ENCODE data around the gene STK17A. TPM values are rescaled to one million over a fixed set of nuclear protein-coding genes. Genes with fewer than 3 reads are reported as not detected.
"Not testable (repeated sequence)": the region's sequence is repeated elsewhere in the genome, so short reads cannot be mapped to it uniquely, and the experiment has no call there.

STK17A gene
- total RNA-seq, 1 experiment from 2014 or later = 170 TPM

DNA sequence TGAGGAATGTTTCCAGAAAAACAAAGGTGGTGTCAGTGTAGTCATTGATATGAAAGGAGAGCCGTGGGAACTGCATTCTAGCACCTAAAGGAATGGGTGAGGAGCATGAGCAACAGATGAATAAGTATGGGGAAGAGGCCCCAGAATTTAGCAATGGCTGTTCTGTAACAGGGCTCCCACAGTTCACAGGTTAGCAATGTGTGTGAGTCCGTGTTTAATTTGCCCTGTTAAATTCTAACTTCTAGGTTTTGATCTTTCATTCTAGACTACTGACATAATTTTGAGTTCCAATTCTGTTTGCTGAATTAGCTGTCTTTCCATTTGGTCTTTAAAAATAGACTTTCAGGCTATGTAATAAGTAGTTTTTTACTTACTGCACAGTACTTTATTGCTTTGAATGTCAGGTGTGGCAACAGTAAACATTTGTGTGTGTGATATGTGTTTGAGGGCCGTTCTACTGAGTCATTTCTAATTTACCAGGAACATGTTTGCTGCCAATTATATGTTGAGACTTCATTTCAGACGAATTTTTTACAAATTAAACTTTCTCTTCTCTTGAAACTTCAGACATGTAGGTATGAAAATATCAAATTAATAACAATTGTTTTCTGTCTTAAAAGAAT is 8.8 kb downstream of the STK17A start:
- no peak for DNase-seq (ENCODE audit: low spot score)
- in situ Hi-C loops (cut with HindIII; ENCODE audit: low sequenced_read_pairs) = no loop called here

DNA sequence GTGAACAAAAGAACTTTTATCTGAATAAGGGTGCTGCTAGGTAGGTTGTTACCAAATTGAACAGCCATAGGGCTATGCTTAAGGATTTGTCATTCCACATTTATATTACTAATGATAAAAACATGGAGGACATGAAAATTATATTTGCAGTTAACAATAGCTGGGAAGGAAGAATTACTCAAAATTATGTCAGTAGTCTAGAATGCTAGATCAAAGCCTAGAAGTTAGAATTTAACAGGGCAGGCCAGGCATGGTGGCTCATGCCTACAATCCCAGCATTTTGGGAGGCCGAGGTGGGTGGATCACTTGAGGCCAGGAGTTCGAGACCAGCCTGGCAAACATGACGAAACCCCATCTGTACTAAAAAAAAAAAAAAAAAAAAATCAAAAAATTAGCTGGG is 9.4 kb downstream of the STK17A start:
- in situ Hi-C loops (cut with HindIII; ENCODE audit: low sequenced_read_pairs) = no loop called here
- no peak for DNase-seq (ENCODE audit: low spot score)

DNA sequence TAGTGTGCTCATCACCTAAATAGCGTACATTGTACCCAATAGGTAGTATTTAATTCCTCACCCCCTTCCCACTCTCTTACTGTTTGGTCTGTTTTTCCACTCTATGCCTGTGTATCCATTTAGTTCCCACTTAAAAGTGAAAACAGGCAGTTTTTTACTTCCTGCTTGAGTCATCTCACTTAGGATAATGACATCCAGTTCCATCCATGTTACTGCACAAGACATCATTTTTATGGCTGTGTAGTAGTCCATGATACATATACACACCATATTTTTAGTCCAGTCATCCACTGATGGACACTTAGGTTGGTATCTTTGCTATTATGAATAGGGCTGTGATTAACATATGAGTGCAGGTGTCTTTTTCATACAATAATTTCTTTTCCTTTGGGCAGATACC is 10.1 kb downstream of the STK17A start:
- no peak for DNase-seq (ENCODE audit: low spot score)
- in situ Hi-C loops (cut with HindIII; ENCODE audit: low sequenced_read_pairs) = no loop called here

DNA sequence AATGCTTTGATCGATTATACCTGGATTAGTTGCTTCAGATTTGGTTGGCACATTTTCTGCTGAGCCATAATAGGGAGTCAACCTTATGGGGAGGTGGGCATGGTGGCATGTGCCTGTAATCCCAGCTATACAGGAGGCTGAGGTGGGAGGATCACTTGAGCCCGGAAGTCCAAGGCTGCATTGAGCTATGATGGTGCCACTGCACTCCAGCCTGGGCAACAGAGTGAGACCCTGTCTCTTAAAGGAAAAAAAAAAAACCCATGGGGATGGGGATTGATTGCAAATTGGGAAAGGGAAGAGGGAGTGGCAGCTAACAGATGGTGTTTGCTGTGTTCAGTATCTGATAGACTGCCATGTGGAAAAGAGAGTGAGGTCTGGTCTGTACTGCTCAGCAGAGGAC is 11.1 kb downstream of the STK17A start:
- DNase-seq (ENCODE audit: low spot score) = no peak
- in situ Hi-C loops (cut with HindIII; ENCODE audit: low sequenced_read_pairs) = no loop called here

DNA sequence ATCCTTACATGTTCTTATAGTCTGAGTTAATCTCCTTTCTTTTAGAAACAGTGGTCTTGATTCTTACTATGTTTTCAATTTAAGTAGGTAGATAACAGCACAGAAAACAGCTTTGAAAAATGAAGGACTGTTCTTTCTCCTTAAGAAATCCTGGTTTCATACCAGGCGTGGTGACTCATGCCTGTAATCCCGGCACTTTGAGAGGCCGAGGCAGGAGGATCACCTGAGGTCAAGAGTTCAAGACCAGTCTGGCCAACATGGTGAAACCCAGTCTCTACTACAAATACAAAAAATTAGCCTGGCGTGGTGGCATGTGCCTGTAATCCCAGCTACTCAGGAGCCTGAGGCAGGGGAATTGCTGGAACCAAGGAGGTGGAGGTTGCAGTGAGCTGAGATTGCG is 13.5 kb downstream of the STK17A start:
- in situ Hi-C loops (cut with HindIII; ENCODE audit: low sequenced_read_pairs) = not testable (repeated sequence)

DNA sequence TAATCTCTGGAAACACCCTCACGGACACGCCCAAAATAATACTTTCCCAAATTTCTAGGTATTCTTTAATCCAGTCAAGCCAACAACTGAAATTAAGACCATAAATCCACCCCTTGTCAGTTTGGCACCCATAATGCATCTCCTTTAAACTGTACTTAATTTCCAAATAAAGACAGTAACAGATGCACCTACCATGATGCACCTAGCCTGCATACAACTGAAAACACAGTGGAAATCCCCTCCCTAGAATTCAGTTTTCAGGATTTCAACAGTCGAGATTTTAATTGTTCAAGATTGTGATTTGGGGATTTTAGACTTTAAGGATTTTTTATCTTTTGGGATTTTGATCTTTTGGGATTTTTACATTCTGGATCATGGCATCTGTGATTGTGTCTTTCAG is 17.1 kb downstream of the STK17A start:
- in situ Hi-C loops (cut with HindIII; ENCODE audit: low sequenced_read_pairs) = no loop called here
- DNase-seq (ENCODE audit: low spot score) = no peak

More for the DNA sequence above, 13.5 kb downstream of the STK17A start:
- DNase-seq (ENCODE audit: low spot score) = not testable (repeated sequence)

DNA sequence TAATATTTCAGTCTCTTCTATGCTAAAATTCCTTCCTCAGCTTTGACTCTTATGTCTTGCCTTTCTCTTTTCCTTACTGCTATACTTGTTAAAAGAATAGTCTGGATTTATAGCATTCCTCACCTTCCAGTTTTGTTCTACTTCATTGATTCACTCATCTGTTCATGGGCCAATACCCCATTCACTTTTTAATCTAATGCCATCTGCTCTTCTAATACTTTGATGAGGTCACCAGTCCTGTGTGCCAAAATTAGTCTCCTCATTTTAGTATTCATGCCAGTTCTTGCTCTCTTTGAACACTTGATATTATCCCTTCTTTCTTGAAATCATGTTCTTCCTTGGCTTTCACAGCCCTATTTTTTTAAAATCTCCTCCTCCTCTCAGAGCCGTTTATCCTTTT is 19.3 kb downstream of the STK17A start:
- in situ Hi-C loops (cut with HindIII; ENCODE audit: low sequenced_read_pairs) = no loop called here
- peak; percentile 83 for DNase-seq (ENCODE audit: low spot score)

DNA sequence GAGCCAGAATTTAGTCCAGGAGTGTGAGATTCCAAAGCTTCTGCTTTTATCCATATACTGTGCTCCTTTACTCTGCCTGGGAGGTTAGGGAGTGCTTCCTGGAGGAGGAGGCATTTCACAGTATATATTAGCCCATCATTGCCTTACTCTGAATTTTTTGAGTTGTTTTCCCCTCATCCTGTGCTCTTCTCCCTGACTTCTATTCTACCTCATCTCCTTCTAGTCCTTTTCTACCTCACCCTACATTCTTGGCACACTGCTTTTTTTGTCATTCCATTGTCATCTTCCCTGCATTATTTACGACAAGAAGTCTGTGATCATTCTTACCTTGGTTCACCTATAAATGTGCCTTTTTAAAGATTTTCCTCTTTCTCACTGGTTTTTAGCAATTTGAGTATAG is 21.3 kb downstream of the STK17A start:
- DNase-seq (ENCODE audit: low spot score) = no peak
- in situ Hi-C loops (cut with HindIII; ENCODE audit: low sequenced_read_pairs) = no loop called here

DNA sequence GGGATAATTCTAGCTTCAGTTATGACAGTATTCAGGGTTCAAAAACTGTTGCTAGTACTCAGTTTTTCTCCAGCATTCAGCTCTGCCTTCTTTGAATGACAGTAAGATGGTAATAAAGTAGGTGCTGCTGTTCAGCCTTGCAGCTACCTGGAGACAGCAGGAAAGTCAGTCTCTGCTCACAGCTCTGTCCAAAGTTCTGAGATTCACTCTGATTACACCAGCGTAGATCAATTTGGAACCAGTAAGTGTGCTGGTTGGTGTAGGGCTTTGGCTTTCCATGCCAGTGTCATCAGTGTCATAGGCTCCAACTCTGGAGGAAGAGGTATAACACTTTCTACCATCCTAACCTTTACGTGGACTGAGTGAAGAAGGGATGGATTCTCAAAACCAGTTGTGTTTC is 26.2 kb downstream of the STK17A start:
- in situ Hi-C loops (cut with HindIII; ENCODE audit: low sequenced_read_pairs) = no loop called here
- DNase-seq (ENCODE audit: low spot score) = no peak

DNA sequence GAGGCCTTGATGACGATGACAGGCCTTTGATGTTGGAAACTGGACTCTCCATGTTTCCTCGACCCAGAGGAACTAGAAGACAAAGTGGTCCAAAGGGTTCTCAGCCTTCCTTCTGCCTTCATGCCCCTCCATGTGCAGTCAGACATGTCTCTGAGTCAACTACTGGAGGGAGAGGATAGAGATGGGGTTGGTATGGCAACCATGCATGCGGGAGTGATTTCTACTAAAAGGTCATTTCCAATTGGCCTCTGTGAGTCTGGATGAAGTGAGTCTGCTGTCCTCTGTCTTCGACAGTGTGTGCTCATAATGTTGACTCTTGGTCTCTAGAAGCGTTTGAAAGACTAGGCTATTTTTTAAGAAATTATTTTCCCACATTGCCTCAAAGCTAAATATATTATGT is 29.2 kb downstream of the STK17A start:
- no peak for DNase-seq (ENCODE audit: low spot score)
- in situ Hi-C loops (cut with HindIII; ENCODE audit: low sequenced_read_pairs) = no loop called here

DNA sequence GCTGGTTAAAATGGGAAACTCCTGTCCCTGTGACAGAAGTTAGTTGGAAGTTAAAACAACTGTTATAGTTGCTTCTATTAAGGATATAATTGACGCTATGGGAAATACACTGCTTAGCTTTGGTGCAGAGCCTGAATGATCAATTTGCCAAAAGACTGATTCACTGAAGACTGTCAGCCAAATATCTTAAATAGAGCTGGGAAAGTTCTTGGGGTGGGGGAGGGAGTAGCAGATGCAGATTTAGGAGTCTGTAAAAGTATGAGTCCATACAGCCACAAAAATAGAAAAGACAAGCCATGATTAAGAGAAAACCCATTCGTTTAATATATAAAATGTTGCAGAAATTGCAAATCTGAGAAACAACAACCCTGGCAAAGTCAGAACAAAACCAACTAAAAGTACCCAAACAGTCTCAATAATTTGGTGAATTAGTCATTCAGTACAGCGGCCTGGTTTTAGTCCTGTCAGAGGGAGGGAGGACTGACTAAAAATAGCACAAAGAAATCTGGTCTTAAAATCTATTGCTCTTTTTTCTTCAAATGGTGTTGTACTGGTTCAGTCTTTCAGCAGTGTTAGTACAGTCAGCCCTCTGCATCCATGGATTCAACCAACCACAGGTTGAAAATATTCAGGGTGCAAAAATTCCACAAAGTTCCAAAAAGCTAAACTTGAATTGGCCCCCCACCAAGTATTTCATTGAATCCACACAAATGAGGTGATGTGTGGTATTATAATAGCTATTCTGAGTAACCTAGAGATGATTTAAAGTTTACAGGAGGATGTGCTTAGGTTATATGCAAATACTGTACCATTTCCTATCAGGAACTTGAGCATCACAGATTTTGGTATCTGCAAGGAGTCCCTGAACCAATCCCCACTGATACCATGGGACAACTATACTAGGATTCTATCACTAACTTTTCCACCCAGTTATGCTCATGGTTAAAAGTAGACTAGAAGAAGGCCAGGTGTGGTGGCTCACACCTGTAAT is 30.0 kb downstream of the STK17A start:
- no peak for DNase-seq (ENCODE audit: low spot score)

DNA sequence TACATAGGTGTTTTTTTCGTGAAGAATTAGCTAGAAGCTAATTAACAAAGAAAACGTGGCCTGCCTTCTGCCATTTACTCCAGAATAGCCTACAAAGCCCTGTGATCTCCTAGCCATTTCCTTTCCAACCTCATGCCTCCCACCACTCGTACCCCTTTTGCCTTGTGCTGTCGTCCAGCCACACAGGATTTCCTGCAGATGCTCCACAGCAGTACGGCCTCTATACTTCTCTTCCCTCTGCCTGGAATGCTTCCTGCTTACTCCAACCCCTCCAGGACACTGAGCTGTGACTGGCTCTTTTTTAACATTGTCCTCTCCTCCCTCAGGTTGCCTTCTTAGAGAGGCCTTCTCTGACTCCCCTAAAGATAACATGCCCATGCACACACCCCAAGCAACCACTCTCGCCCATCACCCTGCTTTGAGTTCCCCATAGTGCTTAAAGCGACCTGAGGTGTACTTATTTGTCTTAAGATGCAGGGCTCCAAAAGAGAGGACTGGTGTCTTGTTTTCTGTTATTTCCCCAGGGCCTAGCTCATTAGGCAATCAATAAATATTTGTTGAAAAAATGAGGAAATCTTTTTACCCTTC is 32.7 kb downstream of the STK17A start:
- DNase-seq (ENCODE audit: low spot score) = no peak
- in situ Hi-C loops (cut with HindIII; ENCODE audit: low sequenced_read_pairs) = no loop called here

More for the DNA sequence above, 30.0 kb downstream of the STK17A start:
- in situ Hi-C loops (cut with HindIII; ENCODE audit: low sequenced_read_pairs) = no loop called here

DNA sequence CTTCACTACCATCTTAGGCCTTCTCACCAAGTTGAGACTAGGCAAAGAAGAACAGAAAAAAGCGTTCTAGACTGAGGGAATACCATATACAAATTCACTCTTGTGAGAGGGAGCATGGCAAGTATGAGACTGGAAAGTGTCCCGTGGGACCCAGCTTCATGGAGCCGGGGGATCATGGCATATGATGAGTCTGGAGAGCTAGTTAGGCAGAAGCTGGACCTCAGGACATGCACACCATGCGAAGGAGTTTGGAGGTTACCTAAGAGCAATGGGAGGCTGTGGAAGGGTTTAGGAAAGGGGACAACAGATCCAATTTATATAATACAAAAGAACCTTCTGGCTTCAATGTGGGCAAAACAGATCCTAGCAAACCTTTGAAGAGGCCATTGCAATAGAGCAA is 34.1 kb downstream of the STK17A start:
- in situ Hi-C loops (cut with HindIII; ENCODE audit: low sequenced_read_pairs) = no loop called here
- no peak for DNase-seq (ENCODE audit: low spot score)

DNA sequence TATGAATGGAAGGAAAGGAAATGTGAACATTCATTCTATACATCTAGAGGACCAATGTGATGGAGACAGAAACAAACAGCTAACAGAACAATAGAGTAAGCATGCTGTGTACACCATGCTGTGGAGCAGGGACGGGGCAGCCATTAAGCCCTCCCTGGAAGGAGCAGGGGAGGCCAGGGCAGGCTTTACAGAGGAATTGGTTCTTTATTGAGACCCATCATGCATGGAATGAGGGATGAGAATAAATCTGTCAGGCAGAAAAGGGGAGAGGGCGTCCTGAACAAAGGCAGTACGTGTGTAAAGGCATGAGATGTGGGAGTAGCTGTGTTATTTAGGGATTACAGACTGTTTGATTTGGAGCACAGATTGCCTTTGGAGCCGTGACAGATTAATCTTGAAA is 35.2 kb downstream of the STK17A start:
- DNase-seq (ENCODE audit: low spot score) = no peak
- in situ Hi-C loops (cut with HindIII; ENCODE audit: low sequenced_read_pairs) = no loop called here

DNA sequence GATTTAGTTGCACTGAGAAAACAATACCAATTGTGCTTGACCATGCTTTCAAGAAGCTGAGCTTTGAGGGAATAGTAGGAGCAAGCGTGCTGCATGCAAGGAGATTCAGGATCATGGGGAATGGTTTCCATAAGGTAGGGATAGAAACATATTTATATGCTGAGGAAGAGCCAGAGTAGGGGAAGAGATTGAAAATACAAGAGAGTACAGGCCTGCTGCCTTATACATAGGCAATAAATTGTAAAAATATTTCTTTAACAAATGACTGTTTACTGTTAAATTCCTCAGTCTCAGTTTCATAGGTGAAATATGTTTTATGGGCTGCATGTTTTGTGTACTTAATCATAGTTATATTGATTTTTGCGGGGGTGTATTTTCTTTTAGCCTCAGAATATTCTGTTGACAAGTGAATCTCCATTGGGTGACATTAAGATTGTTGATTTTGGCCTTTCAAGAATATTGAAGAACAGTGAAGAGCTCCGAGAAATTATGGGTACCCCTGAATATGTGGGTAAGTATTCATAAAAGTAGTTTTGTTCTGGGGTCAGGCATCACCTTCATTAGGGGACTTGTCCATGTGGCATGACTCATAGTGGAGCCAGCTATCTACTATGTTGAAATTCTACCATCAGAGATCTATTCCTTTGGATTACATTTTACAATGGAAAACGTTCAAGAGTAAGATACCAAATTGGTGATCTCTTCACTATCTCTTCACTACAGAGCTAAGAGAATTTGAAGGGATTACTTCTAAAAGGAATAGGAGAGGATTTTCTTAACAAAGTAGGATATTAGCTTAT is 36.5 kb downstream of the STK17A start:
- DNase-seq (ENCODE audit: low spot score) = no peak

DNA sequence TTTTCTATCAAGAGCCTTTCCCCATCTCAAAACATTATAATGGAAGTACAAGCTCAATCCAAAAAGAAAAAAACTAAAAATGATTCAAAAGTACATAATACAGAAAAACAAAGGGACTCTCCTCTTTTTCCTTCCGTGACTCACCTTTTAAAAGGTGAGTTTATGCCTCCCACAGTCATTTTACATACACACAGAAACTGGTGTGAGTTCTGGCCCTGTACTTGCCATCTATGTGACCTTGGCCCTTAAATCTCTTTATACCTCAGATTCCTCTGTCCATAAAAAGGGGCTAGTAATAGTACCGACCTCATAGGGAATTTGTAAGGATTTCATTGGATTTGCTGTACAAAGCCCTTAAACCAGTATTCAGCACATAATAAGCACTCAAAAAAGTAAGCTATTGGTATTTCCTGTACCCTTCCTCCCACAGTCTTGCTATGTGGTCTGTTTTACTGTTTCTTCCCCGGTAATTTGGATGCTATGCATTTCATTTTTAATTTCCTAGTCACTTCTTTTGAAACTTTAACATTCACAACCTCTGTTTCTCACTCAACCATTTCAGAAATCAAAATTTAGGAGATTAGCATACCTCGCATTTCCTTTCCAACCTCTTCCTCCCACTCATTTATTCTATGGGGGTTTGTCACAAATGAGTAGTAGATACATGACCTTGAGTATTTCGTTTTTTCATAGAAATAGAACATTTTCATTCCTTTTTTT is 39.0 kb downstream of the STK17A start:
- DNase-seq (ENCODE audit: low spot score) = no peak
- in situ Hi-C loops (cut with HindIII; ENCODE audit: low sequenced_read_pairs) = no loop called here

More for the DNA sequence above, 36.5 kb downstream of the STK17A start:
- in situ Hi-C loops (cut with HindIII; ENCODE audit: low sequenced_read_pairs) = no loop called here

DNA sequence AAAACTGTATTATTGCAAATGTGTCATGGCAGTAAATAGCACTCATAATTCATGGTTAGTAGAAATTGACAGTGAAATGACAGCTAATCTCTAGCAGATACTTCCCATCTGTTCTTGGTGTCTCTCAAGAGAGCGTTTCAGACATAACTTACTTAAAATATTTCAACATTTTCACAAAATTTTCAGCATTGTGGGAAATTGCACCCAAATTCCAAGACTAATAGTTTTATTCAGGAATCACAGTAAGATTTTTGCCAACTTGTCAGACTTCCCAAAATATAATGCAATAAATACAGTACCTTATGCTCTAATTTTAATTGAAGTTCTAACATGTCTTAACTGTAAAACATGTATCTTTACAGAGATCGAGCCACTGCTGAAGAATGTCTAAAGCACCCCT is 41.2 kb downstream of the STK17A start:
- in situ Hi-C loops (cut with HindIII; ENCODE audit: low sequenced_read_pairs) = no loop called here
- no peak for DNase-seq (ENCODE audit: low spot score)

DNA sequence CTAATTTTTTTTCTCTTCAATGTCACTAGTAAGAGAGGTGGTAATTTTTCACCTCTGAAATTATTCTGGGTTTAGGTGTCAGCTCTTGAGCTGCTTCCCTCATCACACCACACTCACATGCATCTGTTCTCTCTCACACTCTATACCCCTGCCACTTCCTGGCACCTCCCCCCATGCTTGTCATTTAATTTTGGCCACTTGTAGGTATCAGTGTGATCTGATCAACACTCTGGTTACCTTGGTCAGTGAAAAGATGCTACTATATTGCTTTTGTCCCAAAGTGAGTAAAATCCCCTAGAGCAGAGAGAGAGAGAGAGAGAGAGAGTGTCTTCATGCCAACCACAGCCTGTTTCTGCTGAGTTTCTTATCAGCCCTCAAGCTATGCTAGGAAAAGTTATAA is 42.5 kb downstream of the STK17A start:
- no peak for DNase-seq (ENCODE audit: low spot score)
- in situ Hi-C loops (cut with HindIII; ENCODE audit: low sequenced_read_pairs) = no loop called here

DNA sequence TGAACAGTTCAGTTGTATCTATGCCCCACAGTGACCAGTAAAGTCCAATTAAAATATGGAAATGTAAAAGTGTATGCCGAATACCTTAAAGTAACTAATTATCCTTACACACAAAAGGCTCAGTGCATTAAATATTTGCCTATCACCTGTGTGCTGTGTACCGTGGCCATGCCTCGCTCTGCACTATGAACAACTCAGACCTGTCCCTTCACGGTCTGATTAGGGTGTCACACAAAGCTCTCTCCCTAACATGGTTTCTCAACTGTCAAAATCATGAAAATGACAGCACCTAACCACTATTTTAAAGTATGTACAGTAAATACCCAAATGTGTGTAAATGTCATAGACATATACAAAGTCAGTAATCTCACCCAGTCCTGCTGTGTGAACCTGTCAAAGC is 43.1 kb downstream of the STK17A start:
- no peak for DNase-seq (ENCODE audit: low spot score)
- in situ Hi-C loops (cut with HindIII; ENCODE audit: low sequenced_read_pairs) = no loop called here

Measured in G401 (cell line).